Smooth muscle cell (in vitro differentiated cells): ENCODE results near the gene JAKMIP2. TPM values are rescaled to one million over a fixed set of nuclear protein-coding genes. Genes with fewer than 3 reads are reported as not detected.
A peak's percentile ranks its signal among the peaks of the same experiment; 100 is the strongest.

Experiments used
- DNase-seq: peaks from one replicate; lab custom pipeline; 2025; ENCODE audit not compliant: unreplicated experiment; lab: John Stamatoyannopoulos, UW
- H2AFZ ChIP-seq: fragments of 200-600 bp; sonication (generic); 2 replicates; pipeline ENCODE4 v1.6.0; 2016; ENCODE audit warnings: antibody characterized with exemption, low read depth, mild to moderate bottlenecking
- H3F3A ChIP-seq: fragments of 200-600 bp; sonication (generic); 2 replicates; pipeline ENCODE4 v1.6.0; 2017; ENCODE audit warnings: antibody characterized with exemption, low read depth
- H3K27ac ChIP-seq: fragments of 200-600 bp; sonication (generic); 2 replicates; pipeline ENCODE4 v1.5.1; 2016; ENCODE audit warnings: low read depth, mild to moderate bottlenecking
- H3K27me3 ChIP-seq: fragments of 200-600 bp; sonication (generic); 2 replicates; pipeline ENCODE4 v1.6.1; 2016; ENCODE audit warnings: low read depth, mild to moderate bottlenecking
- H3K36me3 ChIP-seq: fragments of 200-600 bp; sonication (generic); 2 replicates; pipeline ENCODE4 v1.5.1; 2016; ENCODE audit warnings: low read depth
- H3K4me1 ChIP-seq: fragments of 200-600 bp; sonication (generic); 2 replicates; pipeline ENCODE4 v1.5.1; 2016; ENCODE audit warnings: low read depth
- H3K4me2 ChIP-seq: fragments of 200-600 bp; sonication (generic); 2 replicates; pipeline ENCODE4 v1.6.0; 2016; ENCODE audit warnings: mild to moderate bottlenecking
- H3K4me3 ChIP-seq: fragments of 200-600 bp; sonication (generic); 2 replicates; pipeline ENCODE4 v1.5.1; 2016; ENCODE audit warnings: mild to moderate bottlenecking
- H3K79me2 ChIP-seq: fragments of 200-600 bp; sonication (generic); 2 replicates; pipeline ENCODE4 v1.6.0; 2016; ENCODE audit warnings: low read depth, mild to moderate bottlenecking
- H3K9ac ChIP-seq: fragments of 200-600 bp; sonication (generic); 2 replicates; pipeline ENCODE4 v1.6.0; 2016; ENCODE audit warnings: low read depth
- H3K9me3 ChIP-seq: fragments of 200-600 bp; sonication (generic); replicated peaks from 2 replicates; pipeline ENCODE4 v1.5.1; 2016; ENCODE audit warnings: low read depth
- H4K20me1 ChIP-seq: fragments of 200-600 bp; sonication (generic); 2 replicates; pipeline ENCODE4 v1.6.0; 2016; ENCODE audit warnings: low read depth
- WGBS: methylation state at CpG from one replicate; pipeline ENCODE4 v1.1.7; 2016; ENCODE audit warnings: low lambda C conversion rate; 5-methylcytosine and 5-hydroxymethylcytosine counted together
- polyA plus RNA-seq: library from polyadenylated mRNA; unstranded; fragments of >200 nt; fragmentation: Nextera tagmentation; extraction: Ambion mirVana; gene quantifications from 2 replicates; pipeline ENCODE4 v1.2.1, GENCODE V29; 2016
- total RNA-seq: library from RNA; depleted of rRNA; stranded (reverse); fragments of >200 nt; gene quantifications from 2 replicates; pipeline ENCODE4 v1.2.3, GENCODE V29; 2014
- TF ChIP-seq, protein P1 (sequence below): fragments of 200-600 bp; sonication (generic); IDR thresholded peaks from 2 replicates; pipeline ENCODE4 v1.5.1; 2017; ENCODE audit warnings: borderline replicate concordance, mild to moderate bottlenecking, antibody characterized with exemption; ENCODE audit not compliant: insufficient read depth, poor library complexity, severe bottlenecking

Gene JAKMIP2
- total and polyA plus RNA-seq, 2 experiments from 2014 or later = 2.9 to 7.6 TPM

DNA sequence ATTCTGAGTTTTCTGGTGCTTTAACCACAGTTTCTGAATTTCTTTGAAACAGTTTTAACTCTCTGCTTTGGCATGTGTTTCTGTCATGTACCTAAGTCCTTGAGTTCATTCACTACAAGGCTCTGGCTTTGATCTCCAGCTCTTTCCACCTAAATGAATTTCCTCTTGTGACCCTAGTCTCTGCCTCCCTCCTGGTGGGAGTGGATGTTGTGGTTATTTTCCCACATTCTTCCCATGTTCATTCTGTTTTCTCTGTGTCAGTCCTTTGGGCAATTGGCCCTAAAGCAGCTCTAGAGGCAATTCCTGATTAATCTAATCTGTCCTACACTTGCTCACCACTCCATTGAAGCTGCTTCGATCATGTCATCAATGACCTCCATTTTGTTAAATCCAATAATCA is 244.3 kb downstream of the JAKMIP2 start:
- H3K4me3 ChIP-seq = no peak overlapping the region

More for the DNA sequence above, 244.3 kb downstream of the JAKMIP2 start:
- H3K79me2 ChIP-seq = no peaks in the 10 kb centered on the region
- TF ChIP-seq, protein P1, sequence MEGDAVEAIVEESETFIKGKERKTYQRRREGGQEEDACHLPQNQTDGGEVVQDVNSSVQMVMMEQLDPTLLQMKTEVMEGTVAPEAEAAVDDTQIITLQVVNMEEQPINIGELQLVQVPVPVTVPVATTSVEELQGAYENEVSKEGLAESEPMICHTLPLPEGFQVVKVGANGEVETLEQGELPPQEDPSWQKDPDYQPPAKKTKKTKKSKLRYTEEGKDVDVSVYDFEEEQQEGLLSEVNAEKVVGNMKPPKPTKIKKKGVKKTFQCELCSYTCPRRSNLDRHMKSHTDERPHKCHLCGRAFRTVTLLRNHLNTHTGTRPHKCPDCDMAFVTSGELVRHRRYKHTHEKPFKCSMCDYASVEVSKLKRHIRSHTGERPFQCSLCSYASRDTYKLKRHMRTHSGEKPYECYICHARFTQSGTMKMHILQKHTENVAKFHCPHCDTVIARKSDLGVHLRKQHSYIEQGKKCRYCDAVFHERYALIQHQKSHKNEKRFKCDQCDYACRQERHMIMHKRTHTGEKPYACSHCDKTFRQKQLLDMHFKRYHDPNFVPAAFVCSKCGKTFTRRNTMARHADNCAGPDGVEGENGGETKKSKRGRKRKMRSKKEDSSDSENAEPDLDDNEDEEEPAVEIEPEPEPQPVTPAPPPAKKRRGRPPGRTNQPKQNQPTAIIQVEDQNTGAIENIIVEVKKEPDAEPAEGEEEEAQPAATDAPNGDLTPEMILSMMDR = no peak
- H3F3A ChIP-seq = peaks cover 10% of the 10 kb centered on the region
- no peaks in the 10 kb centered on the region for H3K27me3 ChIP-seq
- H3K9me3 ChIP-seq = no peaks in the 10 kb centered on the region
- H3K4me2 ChIP-seq = peak overlapping the region; percentile 37
- H3K9ac ChIP-seq = no peak overlapping the region
- H4K20me1 ChIP-seq = no peaks in the 10 kb centered on the region
- WGBS = 81% methylated on average over 1 of the region's 1 CpG
- H3K27ac ChIP-seq = peak overlapping the region; percentile 47
- H3K4me1 ChIP-seq = peaks cover 18% of the 10 kb centered on the region
- no peak overlapping the region for H2AFZ ChIP-seq
- no peak for DNase-seq
- no peaks in the 10 kb centered on the region for H3K36me3 ChIP-seq

Other genes starting within 250 kb of the JAKMIP2 start
- 0.49 TPM in 1 of 2 replicates, not detected in the other for gene SPINK1, start 48.9 kb upstream of the JAKMIP2 start, total RNA-seq
- 0.69 and 5.3 TPM in 2 replicates for gene SPINK1, start 48.9 kb upstream of the JAKMIP2 start, polyA plus RNA-seq
- gene SCGB3A2, start 96.0 kb upstream of the JAKMIP2 start, total RNA-seq = 2.3 and 2.7 TPM in 2 replicates
- gene SCGB3A2, start 96.0 kb upstream of the JAKMIP2 start, polyA plus RNA-seq = 3.9 and 13.2 TPM in 2 replicates
- gene C5orf46, start 123.8 kb upstream of the JAKMIP2 start, total RNA-seq = 15.1 and 27.1 TPM in 2 replicates
- 10.2 and 43.3 TPM in 2 replicates for gene C5orf46, start 123.8 kb upstream of the JAKMIP2 start, polyA plus RNA-seq